ENCODE results near the gene KLHL2. TPM values are rescaled to one million over a fixed set of nuclear protein-coding genes. Genes with fewer than 3 reads are reported as not detected.

Gene KLHL2
- total and polyA plus RNA-seq, 9 of the 15 experiments (the other 6 are each of a cell fraction or from before 2014, with no cell fraction given) = 2.5 to 11.3 (median 6.1) TPM

- TF ChIP-seq XRCC4 (IDR thresholded peaks at IDR 0.05; ENCODE audit: extremely low read depth, insufficient read depth, insufficient read length) (no peak), ELF2 (CRISPR knock-in tag; IDR thresholded peaks at IDR 0.05) (no peak), KLF13 (tag; IDR thresholded peaks at IDR 0.05; ENCODE audit: borderline replicate concordance, low read depth) (0 out of 2 replicates have a peak, but pooled peaks have one; percentile 37), SREBF2 (CRISPR knock-in tag; IDR thresholded peaks at IDR 0.05) (no peak), RBM14 (IDR thresholded peaks at IDR 0.05; ENCODE audit: borderline replicate concordance, insufficient read depth, low read depth, low read length) (no peak), POLR3G (IDR thresholded peaks at IDR 0.05; ENCODE audit: extremely low read depth, insufficient read length, insufficient replicate concordance) (no peak), ZNF197 (CRISPR knock-in tag; IDR thresholded peaks at IDR 0.05; ENCODE audit: low read depth) (no peak), ZNF609 (CRISPR knock-in tag; IDR thresholded peaks at IDR 0.05; ENCODE audit: borderline replicate concordance) (no peak), DNMT1 (IDR thresholded peaks at IDR 0.05) (no peak), ZNF263 (CRISPR knock-in tag; IDR thresholded peaks at IDR 0.05; ENCODE audit: borderline replicate concordance) (no peak), CTBP1 (IDR thresholded peaks at IDR 0.05; ENCODE audit: borderline replicate concordance) (peak; percentile 63), DIDO1 (tag; IDR thresholded peaks at IDR 0.05; ENCODE audit: low read depth) (no peak), ATF4 (CRISPR knock-in tag; IDR thresholded peaks at IDR 0.05) (no peak), THAP7 (CRISPR knock-in tag; IDR thresholded peaks at IDR 0.05) (no peak), ZNF274 (IDR thresholded peaks at IDR 0.05; ENCODE audit: borderline replicate concordance, low read depth, low read length) (no peak), ZBTB26 (CRISPR knock-in tag; IDR thresholded peaks at IDR 0.05) (no peak), SMAD4 (CRISPR knock-in tag; conservative IDR thresholded peaks at IDR 0.05) (peak; percentile 84)
Measured at GRCh38 chr4:165327211-165328100, 120.1 kb downstream of the KLHL2 start, which contains the start of gene MSMO1 (continued).
